ENCODE data around the gene NFE2L3. TPM values are rescaled to one million over a fixed set of nuclear protein-coding genes. Genes with fewer than 3 reads are reported as not detected.

NFE2L3 gene
- total and polyA plus RNA-seq, 2 of the 8 experiments (the other 6 are each of a cell fraction or from before 2014, with no cell fraction given): 64.9 to 76.5 TPM

- TF ChIP-seq CHD2 (IDR thresholded peaks at IDR 0.05; ENCODE audit: low read length): no peak
- TF ChIP-seq NANOG (IDR thresholded peaks at IDR 0.05; ENCODE audit: insufficient read depth, low read depth, low read length, poor library complexity, severe bottlenecking): no peak
- no peak for TF ChIP-seq SP4 (IDR thresholded peaks at IDR 0.05; ENCODE audit: low read length)
- no peak for TF ChIP-seq SRF (IDR thresholded peaks at IDR 0.05; ENCODE audit: low read depth, low read length)
- no peak for TF ChIP-seq TBP (IDR thresholded peaks at IDR 0.05; ENCODE audit: low read depth, low read length)
- no peak for TF ChIP-seq JUN (IDR thresholded peaks at IDR 0.05; ENCODE audit: low read depth, low read length)
- TF ChIP-seq POLR2A (IDR thresholded peaks at IDR 0.05; ENCODE audit: control extremely low read depth in 1 of 2, low read depth in 2 of 2, low read length in 2 of 2): no peak
- TF ChIP-seq SAP30 (IDR thresholded peaks at IDR 0.05; ENCODE audit: insufficient read depth, insufficient replicate concordance, low read length): no peak
These were observed 30.7 kb downstream of the NFE2L3 start (continued) for GRCh38 chr7:26182706-26183105.
